GM23338 (cell line): ENCODE results near the gene ACOX3. TPM values are rescaled to one million over a fixed set of nuclear protein-coding genes. Genes with fewer than 3 reads are reported as not detected.

Experiments
- ATAC-seq: fragments of 200-7000 bp; cut with Tn5 transposase; 3 replicates; pipeline ENCODE4 v1.9.1; 2020
- DNase-seq: peaks from one replicate; pipeline ENCODE4 v3.0.0-alpha.2; 2015; ENCODE audit warnings: low spot score
- H2AFZ ChIP-seq: fragments of 200-600 bp; sonication (generic); 2 replicates; pipeline ENCODE4 v1.8.0; 2016; ENCODE audit warnings: antibody characterized with exemption, mild to moderate bottlenecking, moderate library complexity
- H3F3A ChIP-seq: fragments of 200-600 bp; sonication (generic); replicated peaks from 2 replicates; pipeline ENCODE4 v1.8.0; 2017; ENCODE audit warnings: antibody characterized with exemption, mixed run types, low read depth
- H3K27ac ChIP-seq: fragments of 200-600 bp; sonication (generic); 2 replicates; pipeline ENCODE4 v1.6.1; 2016; ENCODE audit warnings: low read depth
- H3K27me3 ChIP-seq: fragments of 200-600 bp; sonication (generic); 2 replicates; pipeline ENCODE4 v1.8.0; 2016; ENCODE audit warnings: mild to moderate bottlenecking, mixed run types, moderate library complexity; ENCODE audit not compliant: insufficient read depth
- H3K36me3 ChIP-seq: fragments of 200-600 bp; sonication (generic); 2 replicates; pipeline ENCODE4 v1.8.0; 2016; ENCODE audit warnings: mild to moderate bottlenecking; ENCODE audit not compliant: insufficient read depth
- H3K4me1 ChIP-seq: fragments of 200-600 bp; sonication (generic); 2 replicates; pipeline ENCODE4 v1.8.0; 2016; ENCODE audit warnings: mild to moderate bottlenecking, moderate library complexity; ENCODE audit not compliant: insufficient read depth
- H3K4me2 ChIP-seq: fragments of 200-600 bp; sonication (generic); 2 replicates; pipeline ENCODE4 v1.7.1; 2017; ENCODE audit warnings: mixed run types
- H3K4me3 ChIP-seq: fragments of 200-600 bp; sonication (generic); 2 replicates; pipeline ENCODE4 v1.6.1; 2016; ENCODE audit warnings: mixed run types
- H3K79me2 ChIP-seq: fragments of 200-600 bp; sonication (generic); replicated peaks from 2 replicates; pipeline ENCODE4 v1.8.0; 2017; ENCODE audit warnings: mild to moderate bottlenecking; ENCODE audit not compliant: insufficient read depth
- H3K9me2 ChIP-seq: fragments of 200-600 bp; sonication (generic); 2 replicates; pipeline ENCODE4 v1.8.0; 2017; ENCODE audit not compliant: insufficient read depth
- H4K20me1 ChIP-seq: fragments of 200-600 bp; sonication (generic); replicated peaks from 2 replicates; pipeline ENCODE4 v1.8.0; 2017; ENCODE audit warnings: mild to moderate bottlenecking; ENCODE audit not compliant: insufficient read depth
- H3K27ac Mint-ChIP-seq: 2 replicates; pipeline ENCODE4 v1.8.0; 2020; ENCODE audit warnings: inconsistent platforms, mild to moderate bottlenecking, moderate library complexity, mixed read lengths
- H3K27me3 Mint-ChIP-seq: 3 replicates; pipeline ENCODE4 v1.8.0; 2022; ENCODE audit warnings: low read depth, mild to moderate bottlenecking, moderate library complexity, mixed read lengths, inconsistent platforms; ENCODE audit not compliant: insufficient read depth, poor library complexity
- H3K36me3 Mint-ChIP-seq: 3 replicates; pipeline ENCODE4 v1.8.0; 2021; ENCODE audit warnings: low read depth, mild to moderate bottlenecking, inconsistent platforms, moderate library complexity, mixed read lengths
- H3K4me1 Mint-ChIP-seq: 3 replicates; pipeline ENCODE4 v1.8.0; 2020; ENCODE audit warnings: mild to moderate bottlenecking, inconsistent platforms, mixed read lengths
- H3K4me3 Mint-ChIP-seq: 3 replicates; pipeline ENCODE4 v1.8.0; 2021; ENCODE audit warnings: moderate library complexity, mild to moderate bottlenecking, inconsistent platforms, mixed read lengths
- H3K9me3 Mint-ChIP-seq: 3 replicates; pipeline ENCODE4 v1.8.0; 2020; ENCODE audit warnings: moderate library complexity, mild to moderate bottlenecking, inconsistent platforms, mixed read lengths
- CREB1 ChIP-seq: fragments of 250-450 bp; sonication (Bioruptor Pico); IDR thresholded peaks from 2 replicates; pipeline ENCODE4 v1.5.0; 2020; ENCODE audit warnings: low read depth, mild to moderate bottlenecking, moderate library complexity
- EZH2 ChIP-seq: fragments of 200-600 bp; sonication (generic); IDR thresholded peaks from one replicate; pipeline ENCODE4 v1.8.0; 2017; ENCODE audit warnings: antibody characterized with exemption, mild to moderate bottlenecking, low read depth; ENCODE audit not compliant: unreplicated experiment
- EZH2phosphoT487 ChIP-seq: fragments of 200-600 bp; sonication (generic); IDR thresholded peaks from one replicate; pipeline ENCODE4 v1.8.1; 2018; ENCODE audit warnings: antibody characterized with exemption; ENCODE audit not compliant: unreplicated experiment
- JUNB ChIP-seq: IDR thresholded peaks from one replicate; pipeline ENCODE4 v1.6.1; 2016; ENCODE audit warnings: antibody characterized with exemption; ENCODE audit not compliant: unreplicated experiment
- NANOG ChIP-seq: IDR thresholded peaks from 2 replicates; pipeline ENCODE4 v1.6.1; 2016; ENCODE audit warnings: antibody characterized with exemption, borderline replicate concordance
- POLR2AphosphoS5 ChIP-seq: IDR thresholded peaks from 2 replicates; pipeline ENCODE4 v1.6.1; 2016; ENCODE audit warnings: antibody characterized with exemption, low read depth
- STAT1 ChIP-seq: IDR thresholded peaks from one replicate; pipeline ENCODE4 v1.6.1; 2016; ENCODE audit warnings: antibody characterized with exemption; ENCODE audit not compliant: unreplicated experiment
- ZNF114 ChIP-seq: fragments of 250-450 bp; sonication (Bioruptor Pico); IDR thresholded peaks from 2 replicates; pipeline ENCODE4 v1.5.0; 2020; ENCODE audit warnings: mild to moderate bottlenecking, moderate library complexity
- ZNF331 ChIP-seq: fragments of 250-450 bp; sonication (Bioruptor Pico); IDR thresholded peaks from 2 replicates; pipeline ENCODE4 v1.5.0; 2020; ENCODE audit warnings: low read depth, mild to moderate bottlenecking, moderate library complexity
- polyA plus RNA-seq: library from polyadenylated mRNA; unstranded; fragments of >200 nt; fragmentation: Nextera tagmentation; extraction: Ambion mirVana; gene quantifications from 2 replicates; pipeline ENCODE4 v1.2.1, GENCODE V29; 2016
- total RNA-seq: library from RNA; depleted of rRNA; stranded (reverse); fragments of >200 nt; shearing (Covaris generic); gene quantifications from 2 replicates; pipeline ENCODE4 v1.2.3, GENCODE V29; 2014
- TF ChIP-seq, protein P1 (sequence below): IDR thresholded peaks from one replicate; pipeline ENCODE4 v1.6.1; 2018; ENCODE audit warnings: antibody characterized with exemption; ENCODE audit not compliant: unreplicated experiment
- TF ChIP-seq, protein P2 (sequence below), 2 experiments: fragments of 200-600 bp in 1 of 2; sonication (generic) in 1 of 2; conservative IDR thresholded peaks; 2 replicates each; pipeline versions ENCODE4 v1.5.1 to v1.6.1; 2016 to 2017; ENCODE audit warnings: antibody characterized with exemption in 2 of 2, low read depth in 2 of 2, mild to moderate bottlenecking in 2 of 2, moderate library complexity in 1 of 2
- TF ChIP-seq, protein P3 (sequence below): fragments of 250-450 bp; sonication (Bioruptor Pico); IDR thresholded peaks from 2 replicates; pipeline ENCODE4 v1.5.0; 2020; ENCODE audit warnings: mild to moderate bottlenecking, moderate library complexity
- TF ChIP-seq, protein P4 (sequence below): IDR thresholded peaks from 2 replicates; pipeline ENCODE4 v1.6.1; 2016; ENCODE audit warnings: antibody characterized with exemption

The ACOX3 gene
- total and polyA plus RNA-seq, 2 experiments from 2014 or later = 6.4 to 17.2 TPM

DNA sequence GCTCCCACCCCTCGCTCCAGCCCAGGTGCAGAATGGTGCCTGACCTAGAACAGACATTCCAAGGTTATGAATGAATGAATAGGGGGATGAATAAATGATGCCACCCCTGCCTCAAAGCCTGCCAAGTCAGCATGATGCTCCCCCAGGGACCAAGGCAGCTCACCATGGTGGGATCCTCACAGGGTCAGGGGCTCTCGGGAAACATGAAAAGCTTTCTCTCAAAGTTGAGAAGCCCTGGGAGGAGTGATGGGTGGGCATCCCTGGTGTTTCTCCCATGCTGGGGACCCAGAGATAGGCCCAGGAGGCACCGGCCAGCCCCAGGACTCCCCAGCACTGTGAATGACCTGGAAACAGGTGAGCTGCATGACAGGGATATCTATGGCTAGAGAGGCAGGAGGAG lies 112.1 kb downstream of the ACOX3 start:
- no peak overlapping the region for H3K4me3 Mint-ChIP-seq
- H3K27ac Mint-ChIP-seq = no peak overlapping the region
- no peaks in the 10 kb centered on the region for H3F3A ChIP-seq
- no peaks in the 10 kb centered on the region for H3K79me2 ChIP-seq
- no peaks in the 10 kb centered on the region for H3K36me3 Mint-ChIP-seq
- no peaks in the 10 kb centered on the region for H3K27me3 Mint-ChIP-seq
- no peaks in the 10 kb centered on the region; the same call in 2 of the 3 replicates for H3K4me1 Mint-ChIP-seq
- H3K36me3 ChIP-seq = no peaks in the 10 kb centered on the region
- H3K4me2 ChIP-seq = no peak overlapping the region
- no peak overlapping the region for H2AFZ ChIP-seq
- no peaks in the 10 kb centered on the region for H3K4me1 ChIP-seq
- no peak overlapping the region for H3K4me3 ChIP-seq
- DNase-seq = no peak
- peaks cover 5% of the 10 kb centered on the region; the same call in 2 of the 3 replicates for H3K9me3 Mint-ChIP-seq
- no peaks in the 10 kb centered on the region for H3K9me2 ChIP-seq
- H4K20me1 ChIP-seq = no peaks in the 10 kb centered on the region
- no peaks in the 10 kb centered on the region for H3K27me3 ChIP-seq
- ATAC-seq = no peak
- no peak overlapping the region for H3K27ac ChIP-seq
- no peak for TF ChIP-seq CREB1
- TF ChIP-seq, protein P1, sequence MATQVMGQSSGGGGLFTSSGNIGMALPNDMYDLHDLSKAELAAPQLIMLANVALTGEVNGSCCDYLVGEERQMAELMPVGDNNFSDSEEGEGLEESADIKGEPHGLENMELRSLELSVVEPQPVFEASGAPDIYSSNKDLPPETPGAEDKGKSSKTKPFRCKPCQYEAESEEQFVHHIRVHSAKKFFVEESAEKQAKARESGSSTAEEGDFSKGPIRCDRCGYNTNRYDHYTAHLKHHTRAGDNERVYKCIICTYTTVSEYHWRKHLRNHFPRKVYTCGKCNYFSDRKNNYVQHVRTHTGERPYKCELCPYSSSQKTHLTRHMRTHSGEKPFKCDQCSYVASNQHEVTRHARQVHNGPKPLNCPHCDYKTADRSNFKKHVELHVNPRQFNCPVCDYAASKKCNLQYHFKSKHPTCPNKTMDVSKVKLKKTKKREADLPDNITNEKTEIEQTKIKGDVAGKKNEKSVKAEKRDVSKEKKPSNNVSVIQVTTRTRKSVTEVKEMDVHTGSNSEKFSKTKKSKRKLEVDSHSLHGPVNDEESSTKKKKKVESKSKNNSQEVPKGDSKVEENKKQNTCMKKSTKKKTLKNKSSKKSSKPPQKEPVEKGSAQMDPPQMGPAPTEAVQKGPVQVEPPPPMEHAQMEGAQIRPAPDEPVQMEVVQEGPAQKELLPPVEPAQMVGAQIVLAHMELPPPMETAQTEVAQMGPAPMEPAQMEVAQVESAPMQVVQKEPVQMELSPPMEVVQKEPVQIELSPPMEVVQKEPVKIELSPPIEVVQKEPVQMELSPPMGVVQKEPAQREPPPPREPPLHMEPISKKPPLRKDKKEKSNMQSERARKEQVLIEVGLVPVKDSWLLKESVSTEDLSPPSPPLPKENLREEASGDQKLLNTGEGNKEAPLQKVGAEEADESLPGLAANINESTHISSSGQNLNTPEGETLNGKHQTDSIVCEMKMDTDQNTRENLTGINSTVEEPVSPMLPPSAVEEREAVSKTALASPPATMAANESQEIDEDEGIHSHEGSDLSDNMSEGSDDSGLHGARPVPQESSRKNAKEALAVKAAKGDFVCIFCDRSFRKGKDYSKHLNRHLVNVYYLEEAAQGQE = no peak
- TF ChIP-seq NANOG = no peak
- TF ChIP-seq ZNF114 (CRISPR knock-in tag) = no peak
- TF ChIP-seq JUNB = no peak
- TF ChIP-seq, protein P2, sequence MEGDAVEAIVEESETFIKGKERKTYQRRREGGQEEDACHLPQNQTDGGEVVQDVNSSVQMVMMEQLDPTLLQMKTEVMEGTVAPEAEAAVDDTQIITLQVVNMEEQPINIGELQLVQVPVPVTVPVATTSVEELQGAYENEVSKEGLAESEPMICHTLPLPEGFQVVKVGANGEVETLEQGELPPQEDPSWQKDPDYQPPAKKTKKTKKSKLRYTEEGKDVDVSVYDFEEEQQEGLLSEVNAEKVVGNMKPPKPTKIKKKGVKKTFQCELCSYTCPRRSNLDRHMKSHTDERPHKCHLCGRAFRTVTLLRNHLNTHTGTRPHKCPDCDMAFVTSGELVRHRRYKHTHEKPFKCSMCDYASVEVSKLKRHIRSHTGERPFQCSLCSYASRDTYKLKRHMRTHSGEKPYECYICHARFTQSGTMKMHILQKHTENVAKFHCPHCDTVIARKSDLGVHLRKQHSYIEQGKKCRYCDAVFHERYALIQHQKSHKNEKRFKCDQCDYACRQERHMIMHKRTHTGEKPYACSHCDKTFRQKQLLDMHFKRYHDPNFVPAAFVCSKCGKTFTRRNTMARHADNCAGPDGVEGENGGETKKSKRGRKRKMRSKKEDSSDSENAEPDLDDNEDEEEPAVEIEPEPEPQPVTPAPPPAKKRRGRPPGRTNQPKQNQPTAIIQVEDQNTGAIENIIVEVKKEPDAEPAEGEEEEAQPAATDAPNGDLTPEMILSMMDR (conservative IDR thresholded peaks at IDR 0.05; ENCODE audit: low read depth in 2 of 2) = no peak
- TF ChIP-seq STAT1 = no peak
- no peak for TF ChIP-seq EZH2
- TF ChIP-seq, protein P3, sequence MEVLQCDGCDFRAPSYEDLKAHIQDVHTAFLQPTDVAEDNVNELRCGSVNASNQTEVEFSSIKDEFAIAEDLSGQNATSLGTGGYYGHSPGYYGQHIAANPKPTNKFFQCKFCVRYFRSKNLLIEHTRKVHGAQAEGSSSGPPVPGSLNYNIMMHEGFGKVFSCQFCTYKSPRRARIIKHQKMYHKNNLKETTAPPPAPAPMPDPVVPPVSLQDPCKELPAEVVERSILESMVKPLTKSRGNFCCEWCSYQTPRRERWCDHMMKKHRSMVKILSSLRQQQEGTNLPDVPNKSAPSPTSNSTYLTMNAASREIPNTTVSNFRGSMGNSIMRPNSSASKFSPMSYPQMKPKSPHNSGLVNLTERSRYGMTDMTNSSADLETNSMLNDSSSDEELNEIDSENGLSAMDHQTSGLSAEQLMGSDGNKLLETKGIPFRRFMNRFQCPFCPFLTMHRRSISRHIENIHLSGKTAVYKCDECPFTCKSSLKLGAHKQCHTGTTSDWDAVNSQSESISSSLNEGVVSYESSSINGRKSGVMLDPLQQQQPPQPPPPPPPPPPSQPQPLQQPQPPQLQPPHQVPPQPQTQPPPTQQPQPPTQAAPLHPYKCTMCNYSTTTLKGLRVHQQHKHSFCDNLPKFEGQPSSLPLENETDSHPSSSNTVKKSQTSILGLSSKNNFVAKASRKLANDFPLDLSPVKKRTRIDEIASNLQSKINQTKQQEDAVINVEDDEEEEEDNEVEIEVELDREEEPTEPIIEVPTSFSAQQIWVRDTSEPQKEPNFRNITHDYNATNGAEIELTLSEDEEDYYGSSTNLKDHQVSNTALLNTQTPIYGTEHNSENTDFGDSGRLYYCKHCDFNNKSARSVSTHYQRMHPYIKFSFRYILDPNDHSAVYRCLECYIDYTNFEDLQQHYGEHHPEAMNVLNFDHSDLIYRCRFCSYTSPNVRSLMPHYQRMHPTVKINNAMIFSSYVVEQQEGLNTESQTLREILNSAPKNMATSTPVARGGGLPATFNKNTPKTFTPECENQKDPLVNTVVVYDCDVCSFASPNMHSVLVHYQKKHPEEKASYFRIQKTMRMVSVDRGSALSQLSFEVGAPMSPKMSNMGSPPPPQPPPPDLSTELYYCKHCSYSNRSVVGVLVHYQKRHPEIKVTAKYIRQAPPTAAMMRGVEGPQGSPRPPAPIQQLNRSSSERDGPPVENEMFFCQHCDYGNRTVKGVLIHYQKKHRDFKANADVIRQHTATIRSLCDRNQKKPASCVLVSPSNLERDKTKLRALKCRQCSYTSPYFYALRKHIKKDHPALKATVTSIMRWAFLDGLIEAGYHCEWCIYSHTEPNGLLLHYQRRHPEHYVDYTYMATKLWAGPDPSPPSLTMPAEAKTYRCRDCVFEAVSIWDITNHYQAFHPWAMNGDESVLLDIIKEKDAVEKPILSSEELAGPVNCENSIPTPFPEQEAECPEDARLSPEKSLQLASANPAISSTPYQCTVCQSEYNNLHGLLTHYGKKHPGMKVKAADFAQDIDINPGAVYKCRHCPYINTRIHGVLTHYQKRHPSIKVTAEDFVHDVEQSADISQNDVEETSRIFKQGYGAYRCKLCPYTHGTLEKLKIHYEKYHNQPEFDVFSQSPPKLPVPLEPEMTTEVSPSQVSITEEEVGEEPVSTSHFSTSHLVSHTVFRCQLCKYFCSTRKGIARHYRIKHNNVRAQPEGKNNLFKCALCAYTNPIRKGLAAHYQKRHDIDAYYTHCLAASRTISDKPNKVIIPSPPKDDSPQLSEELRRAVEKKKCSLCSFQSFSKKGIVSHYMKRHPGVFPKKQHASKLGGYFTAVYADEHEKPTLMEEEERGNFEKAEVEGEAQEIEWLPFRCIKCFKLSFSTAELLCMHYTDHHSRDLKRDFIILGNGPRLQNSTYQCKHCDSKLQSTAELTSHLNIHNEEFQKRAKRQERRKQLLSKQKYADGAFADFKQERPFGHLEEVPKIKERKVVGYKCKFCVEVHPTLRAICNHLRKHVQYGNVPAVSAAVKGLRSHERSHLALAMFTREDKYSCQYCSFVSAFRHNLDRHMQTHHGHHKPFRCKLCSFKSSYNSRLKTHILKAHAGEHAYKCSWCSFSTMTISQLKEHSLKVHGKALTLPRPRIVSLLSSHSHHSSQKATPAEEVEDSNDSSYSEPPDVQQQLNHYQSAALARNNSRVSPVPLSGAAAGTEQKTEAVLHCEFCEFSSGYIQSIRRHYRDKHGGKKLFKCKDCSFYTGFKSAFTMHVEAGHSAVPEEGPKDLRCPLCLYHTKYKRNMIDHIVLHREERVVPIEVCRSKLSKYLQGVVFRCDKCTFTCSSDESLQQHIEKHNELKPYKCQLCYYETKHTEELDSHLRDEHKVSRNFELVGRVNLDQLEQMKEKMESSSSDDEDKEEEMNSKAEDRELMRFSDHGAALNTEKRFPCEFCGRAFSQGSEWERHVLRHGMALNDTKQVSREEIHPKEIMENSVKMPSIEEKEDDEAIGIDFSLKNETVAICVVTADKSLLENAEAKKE (CRISPR knock-in tag) = no peak
- no peak for TF ChIP-seq ZNF331 (CRISPR knock-in tag)
- TF ChIP-seq, protein P4, sequence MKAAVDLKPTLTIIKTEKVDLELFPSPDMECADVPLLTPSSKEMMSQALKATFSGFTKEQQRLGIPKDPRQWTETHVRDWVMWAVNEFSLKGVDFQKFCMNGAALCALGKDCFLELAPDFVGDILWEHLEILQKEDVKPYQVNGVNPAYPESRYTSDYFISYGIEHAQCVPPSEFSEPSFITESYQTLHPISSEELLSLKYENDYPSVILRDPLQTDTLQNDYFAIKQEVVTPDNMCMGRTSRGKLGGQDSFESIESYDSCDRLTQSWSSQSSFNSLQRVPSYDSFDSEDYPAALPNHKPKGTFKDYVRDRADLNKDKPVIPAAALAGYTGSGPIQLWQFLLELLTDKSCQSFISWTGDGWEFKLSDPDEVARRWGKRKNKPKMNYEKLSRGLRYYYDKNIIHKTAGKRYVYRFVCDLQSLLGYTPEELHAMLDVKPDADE = no peak
- TF ChIP-seq POLR2AphosphoS5 = no peak
- no peak for TF ChIP-seq EZH2phosphoT487
